Activated naive CD8-positive, alpha-beta T cell treated with anti-CD3 and anti-CD28 coated beads, Interleukin-2, amount 10 ng/mL, durations not matched to agents 7 days and 5 days (primary cell): Measurements from ENCODE around the gene MYOZ3. TPM values are rescaled to one million over a fixed set of nuclear protein-coding genes. Genes with fewer than 3 reads are reported as not detected.

Experiments
- ATAC-seq: fragments of 150-1000 bp; cut with Tn5 transposase; one replicate; pipeline ENCODE4 v1.10.0; 2021; ENCODE audit warnings: low read depth, moderate library complexity
- POLR2A ChIA-PET: fragments of 350-600 bp; sonication (Branson Sonifier 250); formaldehyde crosslinking; loops from one replicate; lab custom pipeline; 2021; ENCODE audit warnings: antibody characterized with exemption; lab: Charles Lee
- DNase-seq: peaks from one replicate; pipeline ENCODE4 v3.0.0; 2021
- H3K27ac Mint-ChIP-seq: one replicate; pipeline ENCODE4 v1.8.0; 2022; ENCODE audit warnings: mild to moderate bottlenecking, mixed read lengths
- H3K27me3 Mint-ChIP-seq: one replicate; pipeline ENCODE4 v1.8.0; 2022; ENCODE audit warnings: mild to moderate bottlenecking, moderate library complexity, mixed read lengths
- H3K36me3 Mint-ChIP-seq: one replicate; pipeline ENCODE4 v1.8.0; 2021; ENCODE audit warnings: mild to moderate bottlenecking, mixed read lengths
- H3K4me1 Mint-ChIP-seq: one replicate; pipeline ENCODE4 v1.8.0; 2021; ENCODE audit warnings: mixed read lengths
- H3K4me3 Mint-ChIP-seq: one replicate; pipeline ENCODE4 v1.8.0; 2022; ENCODE audit warnings: mild to moderate bottlenecking, moderate library complexity, mixed read lengths
- H3K9me3 Mint-ChIP-seq: one replicate; pipeline ENCODE4 v1.8.0; 2021; ENCODE audit warnings: mixed read lengths
- total RNA-seq, 2 experiments: library from RNA; stranded (reverse); gene quantifications; one replicate each; pipeline ENCODE4 v1.2.3, GENCODE V29; 2021

The MYOZ3 gene
- total RNA-seq, 2 experiments from 2014 or later: 0.14 TPM; not detected in 1

GRCh38 chr5:150642567-150642927, 18.5 kb upstream of the MYOZ3 start:
- H3K27ac Mint-ChIP-seq: no peak overlapping the region
- H3K9me3 Mint-ChIP-seq: no peaks in the 10 kb centered on the region
- POLR2A ChIA-PET: no interaction called here
- DNase-seq (no peak), ATAC-seq (no peak)
- H3K36me3 Mint-ChIP-seq: no peaks in the 10 kb centered on the region
- no peak overlapping the region for H3K4me3 Mint-ChIP-seq
- no peaks in the 10 kb centered on the region for H3K4me1 Mint-ChIP-seq
- peaks cover 18% of the 10 kb centered on the region for H3K27me3 Mint-ChIP-seq

DNA sequence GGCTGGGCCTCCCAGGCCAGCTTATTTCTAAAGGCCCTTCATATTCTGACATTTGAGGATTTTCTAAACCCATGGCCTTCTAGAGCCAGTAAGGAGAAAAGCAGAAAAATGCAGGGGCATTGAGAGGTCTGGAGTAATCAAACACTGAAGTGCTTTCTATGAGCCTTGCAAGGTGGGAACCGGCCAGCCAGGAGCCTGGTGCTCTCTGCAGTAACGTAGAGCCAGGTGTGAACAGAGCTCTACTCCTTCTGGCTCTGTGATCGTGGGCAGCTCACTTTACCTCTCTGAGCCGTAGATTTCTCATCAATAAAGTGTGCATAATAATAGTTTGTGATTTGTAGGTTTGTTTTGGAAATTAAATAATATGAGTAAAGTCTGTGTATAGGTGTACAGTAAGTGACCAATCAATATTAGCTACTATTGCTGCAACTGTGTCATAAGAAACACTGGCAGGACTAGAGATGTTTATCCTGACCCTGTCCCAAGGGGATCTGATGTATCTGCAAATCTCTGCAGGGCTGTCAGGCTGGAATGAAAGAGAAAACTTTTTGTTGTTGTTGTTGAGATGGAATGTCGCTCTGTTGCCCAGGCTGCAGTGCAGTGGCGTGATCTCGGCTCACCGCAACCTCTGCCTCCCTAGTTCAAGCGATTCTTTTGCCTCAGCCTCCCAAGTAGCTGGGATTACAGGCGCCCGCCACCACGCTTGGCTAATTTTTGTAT, 17.9 kb upstream of the MYOZ3 start:
- ATAC-seq: no peak
- H3K4me1 Mint-ChIP-seq: no peaks in the 10 kb centered on the region

DNA sequence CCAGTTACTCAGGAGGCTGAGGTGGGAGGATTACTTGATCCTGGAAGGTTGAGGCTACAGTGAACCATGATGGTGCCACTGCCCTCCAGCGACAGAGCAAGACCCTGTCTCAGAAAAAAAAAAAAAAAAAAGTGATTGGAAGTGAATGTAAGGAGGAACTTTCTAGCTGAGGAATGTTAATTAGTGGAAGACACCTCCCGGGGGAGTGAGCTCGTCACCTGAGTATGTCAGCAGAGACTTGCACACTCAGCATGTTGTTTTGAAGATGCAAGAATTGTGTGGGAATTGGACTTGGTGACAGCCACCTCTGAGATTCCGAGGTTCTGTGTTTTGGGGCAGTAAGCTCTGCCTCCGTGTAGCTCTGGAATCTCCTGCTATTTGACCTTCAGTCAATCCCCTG, 17.0 kb upstream of the MYOZ3 start:
- Mint-ChIP-seq H3K4me3 (no peak overlapping the region), H3K9me3 (no peaks in the 10 kb centered on the region), H3K4me1 (no peaks in the 10 kb centered on the region), H3K36me3 (no peaks in the 10 kb centered on the region), H3K27me3 (peaks cover 11% of the 10 kb centered on the region), H3K27ac (no peak overlapping the region)
- no peak for ATAC-seq
- no peak for DNase-seq
- POLR2A ChIA-PET: no interaction called here

More for the DNA sequence above, 17.9 kb upstream of the MYOZ3 start:
- no peak overlapping the region for H3K4me3 Mint-ChIP-seq
- no peak overlapping the region for H3K27ac Mint-ChIP-seq
- POLR2A ChIA-PET: no interaction called here
- no peaks in the 10 kb centered on the region for H3K9me3 Mint-ChIP-seq
- no peak for DNase-seq
- peaks cover 13% of the 10 kb centered on the region for H3K27me3 Mint-ChIP-seq
- no peaks in the 10 kb centered on the region for H3K36me3 Mint-ChIP-seq

DNA sequence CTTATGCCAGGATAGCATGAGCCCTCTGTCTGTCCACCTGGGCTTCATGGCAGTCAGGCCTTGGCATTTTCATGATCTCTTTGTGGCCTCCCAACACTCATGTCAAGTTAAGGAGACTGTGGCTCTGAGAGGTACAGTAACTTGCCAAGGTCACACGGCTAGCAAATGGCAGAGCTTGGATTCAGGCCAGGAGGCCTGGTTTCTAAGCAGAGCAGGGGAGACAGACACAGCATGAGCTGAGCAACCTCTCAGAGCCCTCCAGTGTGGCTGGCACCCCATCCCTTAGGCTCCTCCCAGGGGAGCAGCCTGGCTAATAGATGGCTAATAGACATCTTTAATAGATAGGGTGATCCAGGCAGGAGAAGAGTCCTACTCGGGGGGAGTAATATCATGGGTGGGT, 16.5 kb upstream of the MYOZ3 start:
- H3K4me3 Mint-ChIP-seq: no peak overlapping the region
- H3K27me3 Mint-ChIP-seq: peaks cover 11% of the 10 kb centered on the region
- POLR2A ChIA-PET: no interaction called here
- no peak for DNase-seq
- no peaks in the 10 kb centered on the region for H3K9me3 Mint-ChIP-seq
- no peak overlapping the region for H3K27ac Mint-ChIP-seq
- H3K36me3 Mint-ChIP-seq: no peaks in the 10 kb centered on the region
- no peaks in the 10 kb centered on the region for H3K4me1 Mint-ChIP-seq
- ATAC-seq: no peak

- POLR2A ChIA-PET: no interaction called here
- Mint-ChIP-seq H3K4me1 (no peaks in the 10 kb centered on the region), H3K4me3 (no peak overlapping the region), H3K36me3 (no peaks in the 10 kb centered on the region), H3K27me3 (peaks cover 11% of the 10 kb centered on the region), H3K27ac (no peak overlapping the region), H3K9me3 (no peaks in the 10 kb centered on the region)
- DNase-seq: no peak
- ATAC-seq: no peak
Measured at GRCh38 chr5:150645070-150645700, 15.9 kb upstream of the MYOZ3 start.

DNA sequence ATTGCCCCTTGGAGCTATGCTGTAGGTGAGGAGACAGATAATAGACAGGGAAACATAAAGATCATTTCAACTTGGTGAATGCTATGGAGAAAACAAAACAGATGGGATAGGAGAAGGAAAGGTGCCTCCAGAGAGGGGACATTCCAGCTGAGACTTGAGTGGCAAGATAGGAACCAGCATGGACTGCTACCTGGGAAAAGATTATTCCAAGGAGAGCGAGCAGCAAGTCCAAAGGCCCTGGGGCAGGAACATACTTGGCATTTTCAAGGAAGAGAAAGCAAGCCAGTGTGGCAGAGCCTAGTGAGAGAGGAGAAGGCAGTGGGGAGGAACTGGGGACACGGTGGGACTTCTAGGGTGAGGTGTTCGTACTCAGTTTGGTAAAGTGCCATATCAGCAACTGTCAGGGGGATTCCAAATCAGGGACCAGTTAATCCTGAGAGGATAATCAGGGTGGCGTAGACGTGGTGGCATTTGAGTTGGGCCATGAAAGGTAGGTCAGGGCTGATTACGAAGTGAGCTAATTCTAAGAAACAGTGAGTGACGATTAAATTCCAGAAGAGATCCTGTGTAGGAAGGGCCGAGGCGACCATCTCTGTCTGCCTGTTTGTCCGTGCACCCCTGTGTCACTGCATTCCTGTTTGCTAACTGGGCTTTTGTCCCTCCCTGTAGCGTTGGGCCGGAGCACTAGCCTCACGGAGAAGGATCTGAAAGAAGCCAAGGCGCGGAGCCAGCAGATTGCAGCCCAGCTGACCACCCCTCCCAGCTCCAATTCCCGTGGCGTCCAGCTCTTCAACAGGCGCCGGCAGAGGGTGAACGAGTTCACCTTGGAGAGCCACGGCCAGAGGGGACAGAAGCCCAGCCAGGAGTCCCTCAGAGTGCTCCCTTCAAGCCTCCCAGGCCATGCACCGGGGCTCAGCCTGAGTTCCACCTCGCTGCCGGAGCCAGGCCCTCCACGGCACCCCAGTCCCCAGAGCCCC, 13.5 kb upstream of the MYOZ3 start:
- Mint-ChIP-seq H3K9me3 (no peaks in the 10 kb centered on the region), H3K27ac (no peak overlapping the region), H3K27me3 (peaks cover 11% of the 10 kb centered on the region), H3K4me1 (no peaks in the 10 kb centered on the region), H3K4me3 (no peak overlapping the region), H3K36me3 (no peaks in the 10 kb centered on the region)
- ATAC-seq (no peak), DNase-seq (no peak)
- POLR2A ChIA-PET: no interaction called here

DNA sequence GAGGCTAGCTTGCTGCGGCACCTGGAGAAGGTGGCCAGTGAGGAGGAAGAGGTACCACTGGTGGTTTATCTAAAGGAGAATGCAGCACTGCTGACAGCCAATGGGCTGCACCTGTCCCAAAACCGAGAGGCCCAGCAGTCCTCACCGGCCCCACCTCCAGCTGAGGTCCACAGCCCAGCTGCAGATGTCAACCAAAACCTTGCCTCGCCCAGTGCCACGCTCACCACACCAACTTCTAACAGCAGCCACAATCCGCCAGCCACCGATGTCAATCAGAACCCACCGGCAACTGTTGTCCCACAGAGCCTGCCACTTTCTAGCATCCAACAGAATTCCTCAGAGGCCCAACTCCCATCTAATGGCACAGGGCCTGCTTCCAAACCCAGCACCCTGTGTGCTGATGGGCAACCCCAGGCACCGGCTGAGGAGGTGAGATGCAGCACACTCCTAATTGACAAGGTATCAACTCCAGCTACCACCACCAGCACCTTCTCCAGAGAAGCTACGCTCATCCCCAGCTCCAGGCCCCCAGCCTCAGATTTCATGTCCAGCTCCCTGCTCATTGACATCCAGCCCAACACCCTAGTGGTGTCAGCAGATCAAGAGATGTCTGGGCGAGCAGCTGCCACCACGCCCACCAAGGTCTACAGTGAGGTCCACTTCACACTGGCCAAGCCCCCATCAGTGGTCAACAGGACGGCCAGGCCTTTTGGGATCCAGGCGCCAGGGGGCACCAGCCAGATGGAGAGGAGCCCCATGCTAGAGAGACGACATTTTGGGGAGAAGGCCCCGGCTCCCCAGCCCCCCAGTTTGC, 12.6 kb upstream of the MYOZ3 start:
- H3K27me3 Mint-ChIP-seq: peaks cover 11% of the 10 kb centered on the region
- H3K27ac Mint-ChIP-seq: no peak overlapping the region
- DNase-seq (no peak), ATAC-seq (no peak)
- H3K4me3 Mint-ChIP-seq: no peak overlapping the region
- no peaks in the 10 kb centered on the region for H3K4me1 Mint-ChIP-seq
- no peaks in the 10 kb centered on the region for H3K9me3 Mint-ChIP-seq
- POLR2A ChIA-PET: no interaction called here
- no peaks in the 10 kb centered on the region for H3K36me3 Mint-ChIP-seq

DNA sequence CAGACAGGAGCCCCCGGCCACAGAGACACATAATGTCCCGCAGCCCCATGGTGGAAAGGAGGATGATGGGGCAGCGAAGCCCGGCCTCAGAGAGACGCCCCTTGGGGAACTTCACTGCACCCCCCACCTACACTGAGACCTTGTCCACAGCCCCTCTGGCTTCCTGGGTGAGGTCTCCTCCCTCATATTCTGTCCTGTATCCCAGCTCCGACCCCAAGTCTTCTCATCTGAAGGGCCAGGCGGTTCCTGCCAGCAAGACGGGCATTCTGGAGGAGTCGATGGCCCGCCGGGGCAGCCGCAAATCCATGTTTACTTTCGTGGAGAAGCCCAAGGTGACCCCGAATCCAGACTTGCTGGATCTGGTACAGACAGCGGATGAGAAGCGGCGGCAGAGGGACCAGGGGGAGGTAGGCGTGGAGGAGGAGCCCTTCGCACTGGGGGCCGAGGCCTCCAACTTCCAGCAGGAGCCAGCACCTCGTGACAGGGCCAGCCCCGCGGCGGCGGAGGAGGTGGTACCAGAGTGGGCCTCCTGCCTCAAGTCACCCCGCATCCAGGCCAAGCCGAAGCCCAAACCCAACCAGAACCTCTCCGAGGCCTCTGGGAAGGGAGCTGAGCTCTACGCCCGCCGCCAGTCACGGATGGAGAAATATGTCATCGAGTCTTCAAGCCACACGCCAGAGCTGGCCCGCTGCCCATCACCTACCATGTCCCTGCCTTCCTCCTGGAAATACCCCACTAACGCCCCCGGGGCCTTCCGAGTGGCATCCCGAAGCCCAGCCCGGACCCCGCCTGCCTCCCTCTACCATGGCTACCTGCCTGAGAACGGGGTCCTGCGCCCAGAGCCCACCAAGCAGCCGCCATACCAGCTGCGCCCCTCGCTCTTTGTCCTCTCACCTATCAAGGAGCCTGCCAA, 11.7 kb upstream of the MYOZ3 start:
- no peak for DNase-seq
- H3K4me1 Mint-ChIP-seq: peaks cover 2% of the 10 kb centered on the region
- H3K27ac Mint-ChIP-seq: no peak overlapping the region
- POLR2A ChIA-PET: no interaction called here
- no peak overlapping the region for H3K4me3 Mint-ChIP-seq
- no peak for ATAC-seq
- H3K9me3 Mint-ChIP-seq: no peaks in the 10 kb centered on the region
- peaks cover 5% of the 10 kb centered on the region for H3K27me3 Mint-ChIP-seq
- no peaks in the 10 kb centered on the region for H3K36me3 Mint-ChIP-seq

DNA sequence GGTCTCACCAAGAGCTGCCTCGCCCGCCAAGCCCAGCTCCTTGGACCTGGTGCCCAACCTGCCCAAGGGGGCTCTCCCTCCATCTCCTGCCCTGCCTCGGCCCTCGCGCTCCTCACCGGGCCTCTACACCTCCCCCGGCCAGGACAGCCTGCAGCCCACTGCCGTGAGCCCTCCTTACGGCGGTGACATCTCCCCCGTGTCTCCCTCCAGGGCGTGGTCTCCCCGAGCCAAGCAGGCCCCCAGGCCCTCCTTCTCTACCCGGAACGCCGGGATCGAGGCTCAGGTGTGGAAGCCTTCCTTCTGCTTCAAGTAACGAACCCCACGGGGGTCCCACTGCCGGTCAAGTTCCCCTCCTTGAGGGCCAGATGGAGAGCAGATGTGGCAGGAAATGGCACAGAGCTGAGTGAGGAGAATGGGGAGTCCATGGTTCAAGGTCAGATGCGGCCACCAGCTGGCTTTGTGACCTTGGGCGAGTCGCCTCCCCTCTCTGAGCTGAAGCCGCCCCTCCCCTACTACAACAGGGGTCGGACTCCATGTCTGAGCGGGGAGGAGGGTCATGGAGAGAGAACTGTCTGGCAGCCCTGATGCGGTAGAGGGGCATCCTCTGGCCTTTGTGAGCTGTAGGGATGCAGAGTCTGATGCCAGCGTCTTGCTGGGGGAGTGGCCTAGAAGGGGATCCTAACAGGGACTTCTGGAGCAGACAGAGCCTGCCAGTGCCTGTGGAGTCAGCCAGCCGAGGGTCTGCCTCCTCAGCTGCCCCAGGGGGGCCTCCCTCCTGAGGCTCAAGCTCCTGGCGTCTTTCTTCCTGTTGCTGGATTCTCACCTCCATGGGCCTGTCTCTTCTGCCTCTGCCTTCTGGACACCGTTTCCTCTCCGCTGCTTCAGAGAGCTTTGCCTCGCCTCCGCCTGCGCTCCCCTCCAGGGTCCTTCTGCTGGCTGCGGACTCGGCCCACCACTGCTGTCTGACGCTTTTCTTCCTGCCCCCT, 10.7 kb upstream of the MYOZ3 start:
- Mint-ChIP-seq H3K4me3 (no peak overlapping the region), H3K27me3 (peaks cover 2% of the 10 kb centered on the region), H3K27ac (no peak overlapping the region), H3K4me1 (peaks cover 2% of the 10 kb centered on the region), H3K9me3 (no peaks in the 10 kb centered on the region), H3K36me3 (no peaks in the 10 kb centered on the region)
- no peak for ATAC-seq
- POLR2A ChIA-PET: no interaction called here
- DNase-seq: no peak

- Mint-ChIP-seq H3K27me3 (peaks cover 5% of the 10 kb centered on the region), H3K36me3 (no peaks in the 10 kb centered on the region), H3K4me3 (no peak overlapping the region), H3K9me3 (no peaks in the 10 kb centered on the region), H3K4me1 (peaks cover 4% of the 10 kb centered on the region), H3K27ac (no peak overlapping the region)
- ATAC-seq: no peak
- DNase-seq: no peak
- POLR2A ChIA-PET: no interaction called here
Measured at GRCh38 chr5:150651382-150651781, 9.7 kb upstream of the MYOZ3 start.

GRCh38 chr5:150651924-150652671, 9.0 kb upstream of the MYOZ3 start:
- DNase-seq (no peak), ATAC-seq (no peak)
- Mint-ChIP-seq H3K27me3 (peaks cover 5% of the 10 kb centered on the region), H3K9me3 (no peaks in the 10 kb centered on the region), H3K4me3 (no peak overlapping the region), H3K36me3 (no peaks in the 10 kb centered on the region), H3K4me1 (peaks cover 4% of the 10 kb centered on the region), H3K27ac (no peak overlapping the region)
- POLR2A ChIA-PET: no interaction called here
